CD1c-positive myeloid dendritic cell (primary cell): Measurements from ENCODE around the gene IKZF3.
A peak's percentile ranks its signal among the peaks of the same experiment; 100 is the strongest.

Experiments
- DNase-seq: peaks from one replicate; pipeline ENCODE4 v3.0.0-alpha.2; 2016; ENCODE audit errors: extremely low spot score

The IKZF3 gene

GRCh38 chr17:39816272-39816671, 47.8 kb downstream of the IKZF3 start:
- DNase-seq = no peak

DNA sequence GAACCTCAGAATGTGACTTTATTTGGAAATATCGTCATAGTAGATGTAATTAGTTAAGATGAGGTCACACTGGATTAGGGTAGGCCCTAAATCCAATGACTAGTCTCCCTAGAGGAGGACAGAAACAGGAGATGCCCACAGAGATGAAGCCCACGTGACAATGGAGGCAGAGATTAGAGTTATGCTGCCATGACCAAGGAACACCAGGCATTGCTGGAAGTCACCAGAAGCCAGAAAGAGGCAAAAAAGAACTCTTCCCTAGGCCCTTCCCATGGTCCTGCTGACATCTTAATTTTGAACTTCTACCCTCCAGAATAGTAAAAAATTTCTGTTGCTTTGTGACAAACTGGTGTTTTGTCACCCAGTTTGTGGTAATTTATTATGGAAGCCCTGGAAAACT, 49.6 kb downstream of the IKZF3 start:
- DNase-seq = no peak

- peak; percentile 9 for DNase-seq
Measured at GRCh38 chr17:39813631-39814030, 50.5 kb downstream of the IKZF3 start.

- DNase-seq = no peak
Measured at GRCh38 chr17:39812466-39812865, 51.6 kb downstream of the IKZF3 start.

GRCh38 chr17:39810939-39811728, 53.0 kb downstream of the IKZF3 start:
- no peak for DNase-seq

GRCh38 chr17:39809221-39809620, 54.9 kb downstream of the IKZF3 start:
- no peak for DNase-seq

DNA sequence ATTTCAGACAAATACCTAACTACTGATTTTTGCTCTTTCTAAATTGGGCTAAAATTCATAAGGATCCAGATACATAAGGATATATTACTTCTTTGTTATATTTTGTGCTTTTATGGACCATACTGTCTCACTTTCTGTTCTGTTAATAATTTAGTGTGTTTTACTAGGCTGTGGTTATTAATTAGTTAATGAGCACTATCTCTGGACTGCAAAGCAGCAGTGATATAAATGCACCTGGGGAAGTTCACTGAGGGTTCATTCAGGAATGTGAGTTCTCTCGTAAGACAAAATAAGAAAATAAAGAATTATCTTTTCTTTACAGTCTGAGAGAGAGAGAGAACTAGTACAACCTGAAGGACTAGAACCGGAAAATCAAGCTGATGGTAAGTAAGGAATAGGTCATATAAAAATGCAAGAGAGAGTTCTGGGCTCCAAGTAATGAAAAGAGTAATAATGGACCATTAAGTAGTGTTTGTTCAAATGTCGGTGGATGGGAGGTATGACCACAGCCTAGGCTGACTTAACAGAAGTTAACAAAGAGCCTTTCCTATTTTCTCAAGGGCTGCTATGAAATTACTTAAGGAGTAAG, 55.6 kb downstream of the IKZF3 start:
- no peak for DNase-seq

- DNase-seq = no peak
Measured at GRCh38 chr17:39804839-39805238, 59.3 kb downstream of the IKZF3 start.

- DNase-seq = no peak
Measured at GRCh38 chr17:39801055-39801454, 63.1 kb downstream of the IKZF3 start.

DNA sequence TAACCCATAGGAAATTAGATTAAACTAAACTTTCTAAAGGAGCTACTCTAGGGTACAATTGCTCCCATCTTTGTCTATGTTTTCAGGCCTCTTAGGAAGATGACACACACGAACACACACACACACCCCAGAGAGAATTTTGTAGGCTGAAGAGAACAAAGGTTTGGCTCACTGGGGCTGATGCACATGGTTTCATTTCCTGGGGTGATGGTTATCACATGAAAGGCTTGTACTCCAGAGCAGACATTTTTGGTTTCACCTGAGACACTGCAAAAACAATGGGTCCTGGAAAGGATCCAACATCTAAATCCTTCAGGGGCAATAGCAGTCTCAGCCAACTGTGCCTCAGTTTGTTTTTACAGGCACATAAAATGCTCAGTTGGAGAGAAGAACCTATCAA, 63.6 kb downstream of the IKZF3 start:
- DNase-seq = no peak

DNA sequence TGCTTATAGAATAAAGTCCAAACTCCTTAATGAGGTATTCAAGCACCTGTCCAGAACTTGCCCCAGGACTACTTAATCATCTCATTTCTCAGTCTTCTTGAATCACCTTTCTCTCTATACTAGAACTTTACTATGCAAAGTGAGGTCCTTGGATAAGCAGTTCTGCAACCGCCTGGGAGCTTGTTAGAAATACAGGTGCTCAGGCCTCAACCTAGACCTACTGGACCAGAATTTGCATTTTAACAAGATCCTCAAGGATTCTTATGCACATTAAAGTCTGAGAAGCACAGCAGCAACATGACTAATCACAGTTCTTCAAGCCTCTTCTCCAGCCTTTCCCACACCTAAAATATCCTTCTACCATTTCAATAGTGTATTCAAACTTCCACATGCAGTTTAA, 64.7 kb downstream of the IKZF3 start:
- DNase-seq = no peak

DNA sequence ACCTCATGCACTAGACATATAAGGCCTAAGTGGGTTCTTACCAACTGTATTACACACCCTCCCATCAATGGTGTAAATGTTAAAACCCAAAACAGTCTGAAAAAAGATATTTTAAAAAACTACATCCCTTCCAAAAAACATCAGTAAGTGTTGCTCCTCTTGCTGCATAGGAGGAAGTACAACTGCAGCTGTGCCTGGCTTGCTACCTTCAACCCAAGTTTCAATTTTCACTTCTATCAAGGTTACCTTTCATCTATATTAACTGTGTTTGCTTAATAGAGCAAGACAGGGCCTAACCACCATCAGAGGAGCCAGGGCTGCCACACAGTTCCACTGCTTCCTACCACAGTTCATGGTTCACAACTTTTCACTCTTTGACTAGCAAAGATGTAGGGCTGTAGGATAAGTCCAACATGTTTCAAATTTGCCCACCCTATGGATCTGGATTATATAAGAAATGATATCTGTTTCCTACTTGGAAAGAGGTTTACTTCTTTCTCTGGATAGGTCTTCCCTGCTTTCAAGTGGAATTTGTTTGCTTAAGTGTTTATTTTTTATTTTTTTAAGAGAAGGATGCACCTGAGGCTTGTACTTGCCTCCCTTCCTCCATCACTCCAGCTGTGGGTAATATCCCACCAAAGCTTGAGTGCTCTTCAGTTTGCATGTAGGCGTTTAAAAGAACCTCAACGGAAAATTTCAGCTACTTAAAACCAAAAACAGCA, 69.7 kb downstream of the IKZF3 start:
- DNase-seq = peak; percentile 23

DNA sequence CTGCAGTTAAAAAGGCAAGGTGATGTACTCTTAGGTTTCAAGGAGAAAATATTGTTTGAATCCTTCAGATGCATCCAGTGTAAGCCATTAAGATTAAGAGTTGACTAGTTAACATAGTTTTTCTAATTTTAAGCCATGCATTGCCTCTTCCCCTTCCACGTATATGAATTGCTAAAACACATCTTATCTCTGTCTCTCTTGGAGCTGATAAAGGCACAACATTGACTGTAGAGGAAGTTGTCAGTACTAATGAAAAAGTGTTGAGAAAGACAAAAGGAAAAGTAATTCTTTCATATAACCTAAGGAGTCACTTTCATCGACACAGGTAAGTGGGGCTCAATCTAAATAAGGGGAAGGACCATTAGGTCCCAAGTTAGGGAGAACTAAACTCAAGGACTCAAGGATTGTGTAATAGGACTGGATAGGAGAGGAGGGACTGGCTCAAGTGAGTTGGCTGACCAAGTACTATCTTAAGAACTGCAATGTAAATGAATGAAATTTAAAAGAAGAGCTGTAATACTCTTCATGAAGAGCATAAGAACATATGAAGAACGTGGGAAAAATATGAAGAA, 70.7 kb downstream of the IKZF3 start:
- no peak for DNase-seq

- no peak for DNase-seq
Measured at GRCh38 chr17:39792526-39793221, 71.4 kb downstream of the IKZF3 start.

DNA sequence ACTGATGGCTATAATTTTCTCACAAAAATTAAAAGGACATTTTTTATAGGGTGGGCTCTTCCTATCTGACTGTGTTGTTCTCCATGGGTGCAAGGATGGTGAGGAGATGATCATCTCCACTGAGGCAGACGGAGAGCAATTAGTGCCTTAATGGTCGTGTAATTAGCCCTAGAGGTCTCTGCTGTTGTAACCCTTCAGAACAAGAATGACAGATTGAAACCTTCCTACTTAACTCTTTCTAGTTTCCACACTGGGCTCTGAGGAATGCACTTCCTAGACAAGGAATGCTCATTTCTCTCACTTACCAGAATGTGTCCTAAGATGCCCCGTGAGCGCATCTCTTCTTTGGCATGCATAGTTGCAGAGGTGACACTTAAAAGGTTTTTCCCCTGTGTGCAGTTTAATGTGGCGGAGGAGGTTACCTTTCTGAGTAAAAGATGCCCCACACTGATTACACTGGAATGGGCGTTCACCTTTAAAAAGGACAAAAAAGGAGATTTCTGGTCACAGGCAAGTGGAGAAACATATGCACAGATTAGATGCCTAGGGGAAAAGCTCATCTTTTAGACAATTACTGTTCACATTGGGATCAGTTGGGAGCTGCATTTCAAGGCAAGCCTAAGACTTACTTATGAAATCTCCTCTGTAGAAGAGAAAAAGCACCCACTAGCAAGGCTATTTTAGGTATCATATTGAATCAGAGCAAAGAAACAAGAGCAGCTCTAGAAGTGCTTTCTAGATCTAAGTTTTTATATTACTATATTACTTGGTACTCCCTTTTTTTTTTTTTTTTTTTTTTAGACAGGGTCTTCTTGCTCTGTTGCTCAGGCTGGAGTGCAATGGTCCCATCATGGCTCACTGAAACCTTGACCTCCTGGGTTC, 72.8 kb downstream of the IKZF3 start:
- peak; percentile 24 for DNase-seq

GRCh38 chr17:39787743-39788484, 76.2 kb downstream of the IKZF3 start:
- no peak for DNase-seq

GRCh38 chr17:39787041-39787440, 77.1 kb downstream of the IKZF3 start:
- no peak for DNase-seq

DNA sequence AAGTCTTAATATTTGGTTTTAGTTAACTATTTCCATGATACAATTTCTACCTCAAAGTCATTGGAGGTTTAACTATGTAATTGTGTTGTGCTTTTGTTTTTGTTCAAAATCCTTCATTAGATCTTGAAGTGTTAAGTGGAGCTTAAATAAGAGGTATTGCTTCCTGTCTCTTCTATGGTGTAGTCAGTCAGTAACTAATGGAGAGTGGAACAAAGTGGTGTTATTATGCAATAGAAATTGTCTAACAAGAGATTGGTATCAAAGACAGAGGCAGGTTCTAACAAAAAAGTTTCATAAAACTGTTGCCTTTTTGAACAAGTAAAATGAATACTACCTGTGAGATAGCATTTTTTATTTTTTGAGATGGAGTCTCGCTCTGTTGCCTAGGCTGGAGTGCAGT, 81.1 kb downstream of the IKZF3 start:
- no peak for DNase-seq

GRCh38 chr17:39782481-39782880, 81.6 kb downstream of the IKZF3 start:
- DNase-seq = no peak

GRCh38 chr17:39781861-39782213, 82.3 kb downstream of the IKZF3 start:
- DNase-seq = no peak
